Measurements from ENCODE around the gene HNRNPL. TPM values are rescaled to one million over a fixed set of nuclear protein-coding genes. Genes with fewer than 3 reads are reported as not detected.
"Not testable (repeated sequence)": the region's sequence is repeated elsewhere in the genome, so short reads cannot be mapped to it uniquely, and the experiment has no call there.

The HNRNPL gene
- polyA plus RNA-seq, 1 donor from 2014 or later, result 78.9 TPM

DNA sequence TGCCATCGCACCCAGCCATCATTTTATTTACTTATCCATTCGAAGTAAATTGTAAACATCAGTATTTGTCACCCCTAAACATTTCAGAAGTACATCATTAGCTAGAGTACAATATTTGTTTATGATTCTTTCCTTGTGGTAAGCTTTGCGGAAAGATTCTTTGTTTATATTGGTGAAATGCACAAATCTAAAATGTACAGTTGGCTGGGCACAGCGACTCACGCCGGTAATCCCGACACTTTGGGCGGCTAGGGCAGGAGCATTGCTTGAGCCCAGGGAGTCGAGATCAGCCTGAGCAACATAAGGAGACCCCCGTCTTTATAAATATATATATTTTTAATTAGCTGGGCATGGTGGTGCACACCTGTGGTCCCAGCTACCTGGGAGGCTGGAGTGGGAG, 50.7 kb downstream of the HNRNPL start:
- peaks cover 0 to 4% (median 0%) of the 10 kb centered on the region in 3 donors for H3K4me1 Mint-ChIP-seq
- no peak overlapping the region for H3K27ac Mint-ChIP-seq
- no peaks in the 10 kb centered on the region for H3K9me3 Mint-ChIP-seq
- no peaks in the 10 kb centered on the region for H3K27me3 Mint-ChIP-seq
- peaks cover 2% of the 10 kb centered on the region for H3K36me3 Mint-ChIP-seq
- no peak overlapping the region for H3K4me3 Mint-ChIP-seq

DNA sequence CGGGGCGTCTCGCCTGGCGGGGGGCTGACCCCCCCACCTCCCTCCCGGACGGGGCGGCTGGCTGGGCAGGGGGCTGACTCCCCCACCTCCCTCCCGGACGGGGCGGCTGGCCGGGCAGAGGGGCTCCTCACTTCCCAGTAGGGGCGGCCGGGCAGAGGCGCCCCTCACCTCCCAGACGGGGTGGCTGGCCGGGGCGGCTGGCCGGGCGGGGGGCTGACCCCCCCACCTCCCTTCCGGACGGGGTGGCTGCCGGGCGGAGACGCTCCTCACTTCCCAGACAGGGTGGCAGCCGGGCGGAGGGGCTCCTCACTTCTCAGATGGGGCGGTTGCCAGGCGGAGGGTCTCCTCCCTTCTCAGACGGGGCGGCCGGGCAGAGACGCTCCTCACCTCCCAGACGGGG, 52.0 kb downstream of the HNRNPL start:
- H3K27me3 Mint-ChIP-seq, H3K36me3 Mint-ChIP-seq, H3K27ac Mint-ChIP-seq, H3K4me3 Mint-ChIP-seq, H3K9me3 Mint-ChIP-seq: not testable (repeated sequence)
- H3K4me1 Mint-ChIP-seq, result peaks cover 0 to 13% (median 0%) of the 10 kb centered on the region in 3 donors

- Mint-ChIP-seq H3K9me3 (no peaks in the 10 kb centered on the region), H3K4me3 (no peak overlapping the region), H3K27me3 (no peaks in the 10 kb centered on the region), H3K4me1 (peaks cover 0 to 13% (median 0%) of the 10 kb centered on the region in 3 donors), H3K27ac (no peak overlapping the region), H3K36me3 (peaks cover 2% of the 10 kb centered on the region)
These were observed 53.6 kb downstream of the HNRNPL start for GRCh38 chr19:38796154-38796553.

DNA sequence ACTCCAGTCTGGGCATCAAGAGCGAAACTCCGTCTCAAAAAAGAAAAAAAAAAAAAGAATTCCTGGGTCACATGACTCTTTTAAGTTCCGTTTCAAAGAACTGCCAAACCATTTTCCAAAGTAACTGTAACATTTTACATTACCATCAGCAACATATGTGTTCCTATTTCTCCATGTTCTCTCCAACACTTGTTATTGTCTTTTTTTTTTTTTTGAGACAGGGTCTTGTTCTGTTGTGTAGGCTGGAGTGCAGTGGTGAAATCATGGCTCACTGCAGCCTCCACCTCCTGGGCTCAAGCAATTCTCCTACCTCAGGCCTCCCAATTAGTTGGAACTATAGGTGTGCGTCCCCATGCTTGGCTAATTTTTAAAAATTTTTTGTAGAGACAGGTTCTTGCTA, 54.2 kb downstream of the HNRNPL start:
- Mint-ChIP-seq H3K27ac (no peak overlapping the region), H3K4me3 (no peak overlapping the region), H3K27me3 (no peaks in the 10 kb centered on the region), H3K36me3 (peaks cover 2% of the 10 kb centered on the region), H3K4me1 (peaks cover 0 to 13% (median 0%) of the 10 kb centered on the region in 3 donors), H3K9me3 (no peaks in the 10 kb centered on the region)

DNA sequence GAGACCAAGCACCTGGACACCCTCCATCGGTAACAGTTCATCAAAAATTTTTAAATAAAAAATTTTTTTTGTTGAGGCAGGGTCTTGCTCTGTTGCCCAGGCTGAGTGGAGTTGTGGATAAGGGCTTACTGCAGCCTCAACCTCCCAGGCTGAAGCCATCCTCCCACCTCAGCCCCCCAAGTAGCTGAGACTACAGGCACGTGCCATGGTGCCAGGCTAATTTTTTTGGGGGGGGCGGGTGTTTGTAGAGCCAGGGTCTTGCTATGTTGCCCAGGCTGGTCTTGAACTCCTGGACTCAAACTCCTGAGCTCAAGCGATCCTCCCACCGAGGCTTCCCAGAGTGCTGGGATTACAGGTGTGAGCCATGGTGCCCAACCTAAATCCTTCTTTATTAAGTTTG, 56.1 kb downstream of the HNRNPL start:
- Mint-ChIP-seq H3K4me3 (peak overlapping the region in 1 of 4 donors; percentile 74), H3K4me1 (peaks cover 0 to 13% (median 0%) of the 10 kb centered on the region in 3 donors), H3K36me3 (no peaks in the 10 kb centered on the region), H3K9me3 (no peaks in the 10 kb centered on the region), H3K27me3 (no peaks in the 10 kb centered on the region), H3K27ac (no peak overlapping the region)

DNA sequence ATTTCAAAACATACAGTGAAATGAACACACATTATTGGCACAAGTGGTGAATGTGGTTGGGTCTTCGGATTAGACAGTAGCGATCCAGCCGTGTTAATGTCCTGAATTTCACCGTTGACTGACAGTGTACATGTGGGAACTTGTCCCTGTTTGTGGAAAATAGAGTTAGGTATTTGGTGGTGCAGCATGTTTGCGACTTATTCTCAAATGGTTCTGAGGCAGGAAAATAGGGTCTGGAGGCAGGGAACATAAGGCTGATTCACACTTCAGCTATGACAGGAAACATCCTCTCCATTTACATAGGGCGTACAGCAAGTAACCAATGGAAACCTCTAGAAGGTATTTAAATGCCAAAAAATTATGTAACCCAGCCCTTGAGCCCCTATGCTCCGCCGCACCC, 56.6 kb downstream of the HNRNPL start:
- Mint-ChIP-seq H3K36me3 (no peaks in the 10 kb centered on the region), H3K27ac (no peak overlapping the region), H3K27me3 (no peaks in the 10 kb centered on the region), H3K9me3 (no peaks in the 10 kb centered on the region), H3K4me3 (peak overlapping the region; percentile 45 to 75 (median 67)), H3K4me1 (peaks cover 0 to 13% (median 0%) of the 10 kb centered on the region in 3 donors)

- H3K4me1 Mint-ChIP-seq, result peaks cover 0 to 13% (median 0%) of the 10 kb centered on the region in 3 donors
- no peak overlapping the region for H3K27ac Mint-ChIP-seq
- no peaks in the 10 kb centered on the region for H3K9me3 Mint-ChIP-seq
- H3K27me3 Mint-ChIP-seq, result no peaks in the 10 kb centered on the region
- H3K4me3 Mint-ChIP-seq, result peak overlapping the region; percentile 55 to 75 (median 67)
- no peaks in the 10 kb centered on the region for H3K36me3 Mint-ChIP-seq
These were observed 57.3 kb downstream of the HNRNPL start for GRCh38 chr19:38792250-38793111.

GRCh38 chr19:38791451-38792064, 58.2 kb downstream of the HNRNPL start:
- not testable (repeated sequence) for H3K9me3 Mint-ChIP-seq, H3K27me3 Mint-ChIP-seq, H3K36me3 Mint-ChIP-seq, H3K27ac Mint-ChIP-seq, H3K4me3 Mint-ChIP-seq
- H3K4me1 Mint-ChIP-seq, result peaks cover 0 to 13% (median 0%) of the 10 kb centered on the region in 3 donors

DNA sequence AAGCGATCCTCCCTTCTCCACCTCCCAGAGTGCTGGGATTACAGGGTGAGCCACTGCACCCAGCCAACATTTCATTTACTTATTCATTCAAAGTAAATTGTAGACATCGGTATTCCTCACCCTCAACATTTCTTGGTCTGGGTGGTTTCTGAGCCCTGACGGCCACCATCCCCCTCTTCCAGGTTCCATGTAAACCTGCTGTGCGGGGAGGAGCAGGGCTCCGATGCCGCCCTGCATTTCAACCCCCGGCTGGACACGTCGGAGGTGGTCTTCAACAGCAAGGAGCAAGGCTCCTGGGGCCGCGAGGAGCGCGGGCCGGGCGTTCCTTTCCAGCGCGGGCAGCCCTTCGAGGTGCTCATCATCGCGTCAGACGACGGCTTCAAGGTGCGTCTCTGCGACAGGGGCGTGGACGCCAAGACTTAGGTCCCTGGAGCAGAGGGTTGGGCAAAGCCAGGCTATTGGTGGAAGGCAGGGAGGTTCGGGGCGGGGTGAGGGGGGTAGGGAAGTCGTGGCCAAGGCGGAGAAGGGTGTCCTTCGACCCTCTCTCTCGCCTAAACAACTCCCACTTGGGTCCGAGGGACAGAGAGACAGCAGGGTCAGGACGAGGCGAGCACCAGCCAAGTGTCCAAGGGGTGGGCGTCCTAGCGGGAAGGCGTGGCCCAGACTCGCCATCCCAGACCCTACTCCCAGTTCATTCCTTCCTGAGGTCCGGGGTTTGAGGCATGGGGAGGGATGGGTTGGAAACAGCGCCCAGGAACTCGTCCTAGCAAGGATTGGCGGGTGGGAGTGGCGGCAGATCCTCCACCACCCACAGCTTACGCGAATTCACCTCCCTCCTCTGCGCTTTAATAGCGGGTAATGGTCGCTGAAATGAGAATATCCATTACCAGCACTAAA, 59.0 kb downstream of the HNRNPL start:
- not testable (repeated sequence) for H3K4me3 Mint-ChIP-seq, H3K27me3 Mint-ChIP-seq, H3K27ac Mint-ChIP-seq, H3K36me3 Mint-ChIP-seq, H3K9me3 Mint-ChIP-seq
- peaks cover 0 to 10% (median 0%) of the 10 kb centered on the region in 3 donors for H3K4me1 Mint-ChIP-seq

- no peaks in the 10 kb centered on the region for H3K27me3 Mint-ChIP-seq
- no peak within 1 kb of the TSS for H3K27ac Mint-ChIP-seq
- H3K4me3 Mint-ChIP-seq, result peak within 1 kb of the TSS in 1 of 4 donors; percentile 40
- peaks cover 0 to 6% (median 0%) of the 10 kb centered on the region in 3 donors for H3K4me1 Mint-ChIP-seq
- no peaks in the 10 kb centered on the region for H3K36me3 Mint-ChIP-seq
- H3K9me3 Mint-ChIP-seq, result no peaks in the 10 kb centered on the region
These were observed 61.1 kb downstream of the HNRNPL start, which contains the start of gene LGALS7B for GRCh38 chr19:38788478-38789243. Gene LGALS7B (plus strand): TSS chr19:38789200. CDS start chr19:38789227, 27 bp downstream.

GRCh38 chr19:38786572-38787265, 63.1 kb downstream of the HNRNPL start:
- Mint-ChIP-seq H3K9me3 (no peaks in the 10 kb centered on the region), H3K27me3 (no peaks in the 10 kb centered on the region), H3K4me3 (no peak overlapping the region), H3K36me3 (no peaks in the 10 kb centered on the region), H3K27ac (no peak overlapping the region), H3K4me1 (no peaks in the 10 kb centered on the region)

Data from IgD-negative memory B cell (primary cell).